ENCODE data around the gene IL1RL1. TPM values are rescaled to one million over a fixed set of nuclear protein-coding genes. Genes with fewer than 3 reads are reported as not detected.

Gene IL1RL1
- total RNA-seq, 1 experiment from 2014 or later = not detected

GRCh38 chr2:102392096-102392495 is 80.7 kb downstream of the IL1RL1 start:
- DNase-seq (ENCODE audit: low read depth) = no peak

GRCh38 chr2:102392942-102393341 is 81.6 kb downstream of the IL1RL1 start:
- DNase-seq (ENCODE audit: low read depth) = no peak
- in situ Hi-C loops (cut with HindIII; ENCODE audit: low pct_unique_long_range_greater_than_20kb, low sequenced_read_pairs) = no loop called here

More at GRCh38 chr2:102392096-102392495, 80.7 kb downstream of the IL1RL1 start:
- in situ Hi-C loops (cut with HindIII; ENCODE audit: low pct_unique_long_range_greater_than_20kb, low sequenced_read_pairs) = no loop called here

GRCh38 chr2:102396012-102396411 is 84.6 kb downstream of the IL1RL1 start:
- in situ Hi-C loops (cut with HindIII; ENCODE audit: low pct_unique_long_range_greater_than_20kb, low sequenced_read_pairs) = no loop called here
- DNase-seq (ENCODE audit: low read depth) = no peak

- in situ Hi-C loops (cut with HindIII; ENCODE audit: low pct_unique_long_range_greater_than_20kb, low sequenced_read_pairs) = no loop called here
Measured at GRCh38 chr2:102397209-102397608, 85.8 kb downstream of the IL1RL1 start.

GRCh38 chr2:102399499-102400141 is 88.3 kb downstream of the IL1RL1 start:
- DNase-seq (ENCODE audit: low read depth) = no peak
- in situ Hi-C loops (cut with HindIII; ENCODE audit: low pct_unique_long_range_greater_than_20kb, low sequenced_read_pairs) = no loop called here

More at GRCh38 chr2:102397209-102397608, 85.8 kb downstream of the IL1RL1 start:
- DNase-seq (ENCODE audit: low read depth) = no peak

- in situ Hi-C loops (cut with HindIII; ENCODE audit: low pct_unique_long_range_greater_than_20kb, low sequenced_read_pairs) = no loop called here
Measured at GRCh38 chr2:102401456-102401855, 90.1 kb downstream of the IL1RL1 start.

More at GRCh38 chr2:102401456-102401855, 90.1 kb downstream of the IL1RL1 start:
- no peak for DNase-seq (ENCODE audit: low read depth)

Other genes with a start within 250 kb of the IL1RL1 start
- 1.5 TPM in 1 of 2 replicates, not detected in the other for gene IL1R1, start 168.8 kb upstream of the IL1RL1 start, total RNA-seq (2014; rRNA removed; shearing (Covaris generic); ENCODE audit: low replicate concordance)
- not detected in 2 replicates for gene IL1RL2, start 124.5 kb upstream of the IL1RL1 start, total RNA-seq (2014; rRNA removed; shearing (Covaris generic); ENCODE audit: low replicate concordance)
- 0.41 and 1.5 TPM in 2 replicates for gene IL18R1, start 44.2 kb downstream of the IL1RL1 start, total RNA-seq (2014; rRNA removed; shearing (Covaris generic); ENCODE audit: low replicate concordance)
- gene IL18RAP, start 111.6 kb downstream of the IL1RL1 start, total RNA-seq (2014; rRNA removed; shearing (Covaris generic); ENCODE audit: low replicate concordance) = not detected in 2 replicates
- gene SLC9A4, start 161.7 kb downstream of the IL1RL1 start, total RNA-seq (2014; rRNA removed; shearing (Covaris generic); ENCODE audit: low replicate concordance) = not detected in 2 replicates

All from Caki2 (cell line).